Astrocyte (in vitro differentiated cells and primary cell): ENCODE results near the gene TBC1D9B. TPM values are rescaled to one million over a fixed set of nuclear protein-coding genes. Genes with fewer than 3 reads are reported as not detected.

Source experiments
- DNase-seq: peaks from one replicate; pipeline ENCODE4 v3.0.0-alpha.2; 2010; ENCODE audit warnings: low read depth
- FAIRE-seq: peaks from 2 replicates; lab custom pipeline; 2011; peaks lifted over from hg19 to GRCh38; lab: Jason Lieb, UNC
- H2AFZ ChIP-seq: 2 replicates; pipeline ENCODE4 v1.6.0; 2012; ENCODE audit warnings: low read depth, low read length, inconsistent platforms
- H3K27ac ChIP-seq: 2 replicates; pipeline ENCODE4 v1.5.1; 2011; ENCODE audit warnings: low read depth, low read length, inconsistent platforms
- H3K27me3 ChIP-seq: 2 replicates; pipeline ENCODE4 v1.6.0; 2011; ENCODE audit warnings: low read length, inconsistent platforms; ENCODE audit not compliant: insufficient read depth
- H3K36me3 ChIP-seq: 2 replicates; pipeline ENCODE4 v1.5.1; 2011; ENCODE audit warnings: low read length, inconsistent platforms; ENCODE audit not compliant: insufficient read depth
- H3K4me1 ChIP-seq: 2 replicates; pipeline ENCODE4 v1.5.1; 2011; ENCODE audit warnings: low read length, inconsistent platforms; ENCODE audit not compliant: insufficient read depth
- H3K4me2 ChIP-seq: 2 replicates; pipeline ENCODE4 v1.6.0; 2012; ENCODE audit warnings: low read length, inconsistent platforms
- H3K4me3 ChIP-seq: 2 replicates; pipeline ENCODE4 v1.5.1; 2011; ENCODE audit warnings: low read depth, mild to moderate bottlenecking, low read length, inconsistent platforms; ENCODE audit not compliant: insufficient read depth
- H3K79me2 ChIP-seq: 2 replicates; pipeline ENCODE4 v1.6.0; 2012; ENCODE audit warnings: mild to moderate bottlenecking, low read length, inconsistent platforms; ENCODE audit not compliant: insufficient read depth
- H3K9ac ChIP-seq: 2 replicates; pipeline ENCODE4 v1.6.0; 2012; ENCODE audit warnings: mild to moderate bottlenecking, low read length, inconsistent platforms
- H3K9me3 ChIP-seq: 2 replicates; pipeline ENCODE4 v1.5.1; 2012; ENCODE audit warnings: low read depth, mild to moderate bottlenecking, low read length, inconsistent platforms; ENCODE audit not compliant: insufficient read depth
- H4K20me1 ChIP-seq: 2 replicates; pipeline ENCODE4 v1.6.0; 2012; ENCODE audit warnings: low read length, inconsistent platforms; ENCODE audit not compliant: insufficient read depth
- H3K27ac Mint-ChIP-seq: one replicate; pipeline ENCODE4 v1.8.0; 2021; ENCODE audit warnings: mild to moderate bottlenecking, mixed read lengths; ENCODE audit not compliant: unreplicated experiment
- H3K27me3 Mint-ChIP-seq: one replicate; pipeline ENCODE4 v1.8.0; 2021; ENCODE audit warnings: low read depth, mixed read lengths; ENCODE audit not compliant: unreplicated experiment
- H3K36me3 Mint-ChIP-seq: one replicate; pipeline ENCODE4 v1.8.0; 2021; ENCODE audit warnings: low read depth, mixed read lengths; ENCODE audit not compliant: unreplicated experiment
- H3K4me1 Mint-ChIP-seq: one replicate; pipeline ENCODE4 v1.8.0; 2021; ENCODE audit warnings: low read depth, mixed read lengths; ENCODE audit not compliant: unreplicated experiment
- H3K4me3 Mint-ChIP-seq: one replicate; pipeline ENCODE4 v1.8.0; 2021; ENCODE audit warnings: mild to moderate bottlenecking, moderate library complexity, mixed read lengths; ENCODE audit not compliant: unreplicated experiment
- H3K9me3 Mint-ChIP-seq: one replicate; pipeline ENCODE4 v1.8.0; 2021; ENCODE audit warnings: mild to moderate bottlenecking, mixed read lengths; ENCODE audit not compliant: unreplicated experiment
- EZH2 ChIP-seq: IDR thresholded peaks from 2 replicates; pipeline ENCODE4 v1.6.1; 2012; ENCODE audit warnings: mild to moderate bottlenecking, low read length, inconsistent platforms; ENCODE audit not compliant: insufficient read depth
- total RNA-seq: library from RNA; stranded (reverse); gene quantifications from 2 replicates; pipeline ENCODE4 v1.2.1, GENCODE V29; 2021
- TF ChIP-seq, protein P1 (sequence below): IDR thresholded peaks from 2 replicates; pipeline ENCODE4 v1.5.1; 2011; ENCODE audit warnings: low read depth, mild to moderate bottlenecking, inconsistent platforms, low read length, moderate library complexity; ENCODE audit not compliant: insufficient read depth

The TBC1D9B gene
- total RNA-seq, 1 donor from 2014 or later, result 89.9 TPM

DNA sequence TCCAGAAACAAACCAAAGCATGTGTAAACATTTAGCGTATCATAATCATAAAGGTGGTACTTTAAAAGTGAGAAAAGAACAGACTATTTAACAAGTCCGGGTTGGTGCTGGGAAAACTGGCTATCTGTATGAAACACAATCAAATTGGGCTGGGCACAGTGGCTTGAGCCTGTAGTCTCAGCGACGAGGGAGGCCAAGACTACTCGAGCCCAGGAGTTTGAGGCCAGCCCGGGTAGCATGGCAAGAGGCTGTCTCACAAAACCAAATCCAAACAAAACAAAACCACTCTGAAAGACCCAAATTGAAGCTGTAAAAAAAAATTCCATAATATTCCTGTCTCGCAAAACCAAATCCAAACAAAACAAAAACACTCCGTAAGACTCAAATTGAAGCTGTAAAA lies 53.3 kb downstream of the TBC1D9B start:
- Histone ChIP-seq H3K27me3 (no peaks in the 10 kb centered on the region), H3K4me1 (no peaks in the 10 kb centered on the region), H3K4me3 (no peak overlapping the region), H3K4me2 (no peak overlapping the region), H3K36me3 (peaks cover 13% of the 10 kb centered on the region), H3K79me2 (peaks cover 23% of the 10 kb centered on the region), H3K9me3 (no peaks in the 10 kb centered on the region), H3K27ac (no peak overlapping the region), H2AFZ (no peak overlapping the region), H3K9ac (no peak overlapping the region), H4K20me1 (peaks cover 3% of the 10 kb centered on the region)
- H3K9me3 Mint-ChIP-seq, result no peaks in the 10 kb centered on the region
- TF ChIP-seq, protein P1, sequence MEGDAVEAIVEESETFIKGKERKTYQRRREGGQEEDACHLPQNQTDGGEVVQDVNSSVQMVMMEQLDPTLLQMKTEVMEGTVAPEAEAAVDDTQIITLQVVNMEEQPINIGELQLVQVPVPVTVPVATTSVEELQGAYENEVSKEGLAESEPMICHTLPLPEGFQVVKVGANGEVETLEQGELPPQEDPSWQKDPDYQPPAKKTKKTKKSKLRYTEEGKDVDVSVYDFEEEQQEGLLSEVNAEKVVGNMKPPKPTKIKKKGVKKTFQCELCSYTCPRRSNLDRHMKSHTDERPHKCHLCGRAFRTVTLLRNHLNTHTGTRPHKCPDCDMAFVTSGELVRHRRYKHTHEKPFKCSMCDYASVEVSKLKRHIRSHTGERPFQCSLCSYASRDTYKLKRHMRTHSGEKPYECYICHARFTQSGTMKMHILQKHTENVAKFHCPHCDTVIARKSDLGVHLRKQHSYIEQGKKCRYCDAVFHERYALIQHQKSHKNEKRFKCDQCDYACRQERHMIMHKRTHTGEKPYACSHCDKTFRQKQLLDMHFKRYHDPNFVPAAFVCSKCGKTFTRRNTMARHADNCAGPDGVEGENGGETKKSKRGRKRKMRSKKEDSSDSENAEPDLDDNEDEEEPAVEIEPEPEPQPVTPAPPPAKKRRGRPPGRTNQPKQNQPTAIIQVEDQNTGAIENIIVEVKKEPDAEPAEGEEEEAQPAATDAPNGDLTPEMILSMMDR, result no peak
- TF ChIP-seq EZH2, result no peak
- no peak overlapping the region for H3K4me3 Mint-ChIP-seq
- DNase-seq (no peak), FAIRE-seq (no peak)
- no peaks in the 10 kb centered on the region for H3K27me3 Mint-ChIP-seq
- no peaks in the 10 kb centered on the region for H3K4me1 Mint-ChIP-seq
- H3K36me3 Mint-ChIP-seq, result peaks cover 11% of the 10 kb centered on the region
- H3K27ac Mint-ChIP-seq, result no peak overlapping the region

DNA sequence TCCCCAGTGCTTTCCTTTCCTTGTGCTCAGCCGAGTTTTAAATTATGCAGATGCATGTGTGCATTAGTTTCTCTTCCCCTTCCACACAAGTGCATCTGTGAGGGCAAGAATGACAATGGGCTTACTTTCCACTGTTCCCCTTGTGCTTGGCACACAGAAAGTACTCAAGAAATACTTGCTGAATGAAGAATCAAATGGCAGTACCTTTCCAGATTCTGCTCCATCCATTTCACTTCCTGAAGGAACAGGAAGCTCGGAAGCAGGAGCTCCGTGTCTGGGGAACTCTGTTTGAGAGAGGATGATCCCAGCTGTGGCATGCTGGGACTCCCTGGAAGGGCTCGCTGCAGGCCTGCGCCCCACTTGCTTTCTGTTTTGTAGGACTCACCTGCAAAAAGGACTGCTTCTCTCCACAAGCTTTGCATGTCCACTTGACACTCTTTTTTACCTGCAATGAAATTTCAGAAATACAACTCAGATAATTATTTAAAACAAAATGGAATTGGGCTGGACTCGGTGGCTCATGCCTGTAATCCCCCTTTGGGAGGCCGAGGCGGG lies 54.6 kb downstream of the TBC1D9B start:
- Histone ChIP-seq H3K4me1 (no peaks in the 10 kb centered on the region), H3K27ac (no peak overlapping the region), H3K9ac (no peak overlapping the region), H3K9me3 (no peaks in the 10 kb centered on the region), H3K4me3 (no peak overlapping the region), H2AFZ (no peak overlapping the region), H4K20me1 (peaks cover 3% of the 10 kb centered on the region), H3K79me2 (peaks cover 18% of the 10 kb centered on the region), H3K4me2 (no peak overlapping the region), H3K27me3 (no peaks in the 10 kb centered on the region), H3K36me3 (peaks cover 13% of the 10 kb centered on the region)
- FAIRE-seq (no peak), DNase-seq (no peak)
- no peak overlapping the region for H3K4me3 Mint-ChIP-seq
- H3K4me1 Mint-ChIP-seq, result no peaks in the 10 kb centered on the region
- H3K27ac Mint-ChIP-seq, result no peak overlapping the region
- H3K36me3 Mint-ChIP-seq, result peaks cover 11% of the 10 kb centered on the region
- TF ChIP-seq, protein P1, result no peak
- no peak for TF ChIP-seq EZH2
- H3K27me3 Mint-ChIP-seq, result no peaks in the 10 kb centered on the region
- no peaks in the 10 kb centered on the region for H3K9me3 Mint-ChIP-seq

- H3K27ac Mint-ChIP-seq, result no peak overlapping the region
- H3K27me3 Mint-ChIP-seq, result no peaks in the 10 kb centered on the region
- peaks cover 14% of the 10 kb centered on the region for H3K36me3 ChIP-seq
- H2AFZ ChIP-seq, result no peak overlapping the region
- H3K9me3 ChIP-seq, result peaks cover 3% of the 10 kb centered on the region
- no peaks in the 10 kb centered on the region for H3K27me3 ChIP-seq
- no peak overlapping the region for H3K27ac ChIP-seq
- H4K20me1 ChIP-seq, result peaks cover 16% of the 10 kb centered on the region
- no peak overlapping the region for H3K4me3 Mint-ChIP-seq
- H3K4me3 ChIP-seq, result no peak overlapping the region
- DNase-seq (no peak), FAIRE-seq (no peak)
- TF ChIP-seq, protein P1, result no peak
- TF ChIP-seq EZH2, result no peak
- no peak overlapping the region for H3K4me2 ChIP-seq
- H3K9me3 Mint-ChIP-seq, result peaks cover 10% of the 10 kb centered on the region
- peaks cover 51% of the 10 kb centered on the region for H3K36me3 Mint-ChIP-seq
- peaks cover 4% of the 10 kb centered on the region for H3K4me1 Mint-ChIP-seq
- no peak overlapping the region for H3K9ac ChIP-seq
- no peaks in the 10 kb centered on the region for H3K79me2 ChIP-seq
- H3K4me1 ChIP-seq, result no peaks in the 10 kb centered on the region
Measured at GRCh38 chr5:179841621-179842020, 66.1 kb downstream of the TBC1D9B start.
